Suppressor macrophage treated with lipopolysaccharide for 4 hours (primary cell): Measurements from ENCODE around the gene ALOX5AP.

Experiments
- DNase-seq: peaks from one replicate; pipeline ENCODE4 v3.0.0-alpha.2; 2020

The ALOX5AP gene

DNA sequence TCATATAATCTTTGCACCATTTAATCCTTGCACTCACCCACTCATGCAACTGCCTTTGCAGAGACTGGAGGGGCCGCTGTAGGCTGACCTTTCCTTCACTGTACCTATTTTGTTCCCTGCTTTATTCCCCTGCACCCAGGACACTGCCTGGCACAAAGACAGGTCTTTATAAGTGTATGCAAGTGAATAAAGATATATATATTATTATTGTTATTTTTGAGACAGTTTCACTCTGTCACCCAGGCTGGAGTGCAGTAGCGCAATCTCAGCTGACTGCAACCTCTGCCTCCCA lies 3.8 kb downstream of the ALOX5AP start:
- no peak for DNase-seq

- DNase-seq, result peak; percentile 71
Measured at GRCh38 chr13:30739761-30740642, 4.7 kb downstream of the ALOX5AP start.

DNA sequence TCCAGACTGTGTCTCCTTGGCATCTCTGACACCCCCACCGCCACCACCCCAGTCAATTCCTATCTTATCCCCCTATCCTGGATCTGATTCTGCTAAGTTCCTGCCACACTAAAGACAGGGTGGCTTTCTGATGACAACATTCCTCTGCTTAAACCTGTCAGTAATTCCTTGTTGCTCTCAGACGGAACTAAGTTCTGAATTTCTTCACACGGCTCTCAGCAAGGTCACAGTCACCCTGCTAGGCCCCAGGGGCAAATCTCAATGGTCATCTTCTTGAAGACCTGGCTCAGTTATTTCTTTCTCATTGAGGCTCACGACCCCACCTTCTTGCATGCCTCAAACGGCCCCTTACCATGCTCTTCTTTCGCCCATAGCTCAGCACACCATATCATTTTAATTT lies 7.6 kb downstream of the ALOX5AP start:
- peak; percentile 69 for DNase-seq

- peak; percentile 87 for DNase-seq
Measured at GRCh38 chr13:30743319-30744055, 8.1 kb downstream of the ALOX5AP start.

DNA sequence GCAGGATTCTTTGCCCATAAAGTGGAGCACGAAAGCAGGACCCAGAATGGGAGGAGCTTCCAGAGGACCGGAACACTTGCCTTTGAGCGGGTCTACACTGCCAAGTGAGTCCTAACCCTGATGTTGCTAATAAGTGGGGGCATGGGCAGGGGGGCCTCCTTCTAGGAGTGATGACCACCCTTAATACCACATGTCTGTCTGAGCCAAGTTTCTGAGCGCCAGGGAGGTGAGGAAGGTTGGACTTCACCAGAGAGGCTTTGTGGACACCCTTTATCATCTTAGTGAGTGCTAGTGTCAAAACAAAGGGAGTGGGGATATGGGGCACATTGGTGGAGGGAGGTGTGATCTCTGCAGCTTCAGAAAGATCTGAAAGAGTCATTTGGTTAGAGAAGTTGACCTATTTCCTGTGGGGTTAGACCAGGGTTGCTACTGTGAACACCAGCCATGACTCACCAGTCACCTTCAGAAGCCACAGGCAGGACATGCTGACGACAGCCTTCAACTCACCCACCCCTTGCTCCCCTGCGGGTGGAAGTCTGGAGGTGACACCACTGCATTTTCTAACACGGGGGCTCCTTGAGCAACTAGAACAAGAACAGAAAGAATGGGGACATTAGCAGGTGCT lies 8.8 kb downstream of the ALOX5AP start:
- DNase-seq, result peak; percentile 63

DNA sequence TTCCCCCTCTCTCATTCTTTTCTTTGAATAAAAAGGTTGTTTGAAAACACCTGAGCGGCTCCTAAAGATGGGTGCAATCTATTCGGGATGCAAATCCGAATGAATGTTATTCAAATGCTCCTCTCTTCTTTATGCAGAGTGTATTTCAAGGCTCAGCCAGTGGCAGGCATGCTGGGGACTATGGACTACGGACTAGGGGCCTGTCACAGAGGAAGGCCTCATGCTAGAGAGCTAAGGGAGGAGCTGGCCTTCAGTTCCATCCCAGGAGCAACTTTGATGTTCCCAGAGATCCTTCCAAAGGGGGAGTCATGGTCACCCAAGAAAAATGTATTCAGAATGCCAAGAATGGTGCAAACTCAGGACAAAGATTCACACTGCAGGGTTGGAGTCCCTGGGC lies 9.3 kb downstream of the ALOX5AP start:
- no peak for DNase-seq

DNA sequence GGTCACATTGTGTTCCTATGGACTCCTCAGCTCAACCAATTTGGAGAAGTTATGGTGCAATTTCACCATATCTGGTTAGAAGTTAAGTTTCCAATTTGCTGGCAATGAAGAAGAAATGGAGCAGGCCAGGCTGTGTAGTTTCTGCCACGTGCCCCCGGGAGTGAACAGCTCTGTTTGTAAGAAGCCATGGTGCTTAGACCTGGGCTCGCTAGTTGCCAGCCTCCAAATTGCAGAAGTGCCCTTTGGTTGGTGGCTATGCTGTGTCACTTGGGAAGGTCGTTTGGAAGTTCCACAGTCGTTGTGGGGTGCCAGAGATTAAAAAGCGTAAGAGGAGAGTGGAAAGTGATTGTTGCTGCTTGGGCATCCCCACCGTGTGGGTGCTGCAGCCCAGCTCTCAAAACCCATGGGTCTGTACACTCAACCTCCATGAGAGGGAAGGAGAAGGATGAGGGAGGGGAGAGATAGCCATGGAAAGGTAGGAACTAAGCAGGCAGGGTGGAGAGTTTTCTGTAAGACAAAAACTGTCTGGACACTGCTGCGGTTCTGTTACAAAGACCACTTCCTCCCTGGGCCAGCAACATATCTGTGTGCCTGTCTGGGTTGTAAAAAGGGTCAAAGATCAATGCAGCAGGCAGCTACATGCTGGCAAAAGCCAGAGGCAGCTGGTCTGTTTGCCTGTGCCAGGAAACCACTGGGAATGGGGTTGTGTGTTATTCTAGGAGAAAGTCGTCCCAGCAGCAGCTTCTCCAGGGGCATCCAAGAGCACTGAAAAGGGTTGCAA lies 10.8 kb downstream of the ALOX5AP start:
- peak; percentile 64 for DNase-seq

GRCh38 chr13:30746791-30747190 lies 11.4 kb downstream of the ALOX5AP start:
- no peak for DNase-seq

DNA sequence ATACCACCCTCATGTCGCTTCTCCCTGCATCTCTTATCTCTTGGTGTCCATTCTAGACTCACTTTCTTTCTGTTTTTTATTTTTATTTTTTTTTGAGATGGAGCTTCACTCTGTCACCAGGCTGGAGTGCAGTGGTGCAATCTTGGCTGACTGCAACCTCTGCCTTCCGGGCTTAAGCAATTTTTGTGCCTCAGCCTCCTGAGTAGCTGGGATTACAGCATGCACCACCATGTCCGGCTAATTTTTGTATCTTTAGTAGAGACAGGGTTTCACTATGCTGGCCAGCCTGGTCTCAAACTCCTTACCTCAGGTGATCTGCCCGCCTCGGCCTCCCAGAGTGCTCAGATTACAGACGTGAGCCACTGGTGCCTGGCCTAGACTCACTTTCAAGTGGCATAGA lies 12.5 kb downstream of the ALOX5AP start:
- DNase-seq, result peak; percentile 69

GRCh38 chr13:30748717-30749116 lies 13.4 kb downstream of the ALOX5AP start:
- DNase-seq, result no peak

DNA sequence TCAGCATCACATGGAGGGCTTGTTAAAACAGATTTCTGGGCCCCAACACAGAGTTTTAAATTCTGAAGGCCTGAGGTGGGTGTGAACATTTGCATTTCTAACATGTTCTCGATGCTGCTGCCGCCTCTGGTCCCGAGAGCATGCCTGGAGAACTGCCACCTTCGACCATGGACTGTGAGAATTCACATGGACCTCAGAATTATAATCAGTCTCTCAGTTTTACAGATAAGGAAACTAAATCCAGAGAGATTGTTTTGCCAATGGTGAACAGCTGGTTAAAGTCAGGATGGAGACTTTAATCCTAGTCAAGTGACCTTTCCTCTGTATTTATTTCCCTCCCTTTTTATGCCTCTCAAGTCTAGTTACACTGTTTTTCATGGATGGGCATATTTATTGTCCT lies 14.7 kb downstream of the ALOX5AP start:
- no peak for DNase-seq

GRCh38 chr13:30751183-30751933 lies 16.0 kb downstream of the ALOX5AP start:
- no peak for DNase-seq

- no peak for DNase-seq
Measured at GRCh38 chr13:30752201-30752797, 17.0 kb downstream of the ALOX5AP start.

- no peak for DNase-seq
Measured at GRCh38 chr13:30753030-30753616, 17.8 kb downstream of the ALOX5AP start.

- DNase-seq, result no peak
Measured at GRCh38 chr13:30755678-30756077, 20.3 kb downstream of the ALOX5AP start.

DNA sequence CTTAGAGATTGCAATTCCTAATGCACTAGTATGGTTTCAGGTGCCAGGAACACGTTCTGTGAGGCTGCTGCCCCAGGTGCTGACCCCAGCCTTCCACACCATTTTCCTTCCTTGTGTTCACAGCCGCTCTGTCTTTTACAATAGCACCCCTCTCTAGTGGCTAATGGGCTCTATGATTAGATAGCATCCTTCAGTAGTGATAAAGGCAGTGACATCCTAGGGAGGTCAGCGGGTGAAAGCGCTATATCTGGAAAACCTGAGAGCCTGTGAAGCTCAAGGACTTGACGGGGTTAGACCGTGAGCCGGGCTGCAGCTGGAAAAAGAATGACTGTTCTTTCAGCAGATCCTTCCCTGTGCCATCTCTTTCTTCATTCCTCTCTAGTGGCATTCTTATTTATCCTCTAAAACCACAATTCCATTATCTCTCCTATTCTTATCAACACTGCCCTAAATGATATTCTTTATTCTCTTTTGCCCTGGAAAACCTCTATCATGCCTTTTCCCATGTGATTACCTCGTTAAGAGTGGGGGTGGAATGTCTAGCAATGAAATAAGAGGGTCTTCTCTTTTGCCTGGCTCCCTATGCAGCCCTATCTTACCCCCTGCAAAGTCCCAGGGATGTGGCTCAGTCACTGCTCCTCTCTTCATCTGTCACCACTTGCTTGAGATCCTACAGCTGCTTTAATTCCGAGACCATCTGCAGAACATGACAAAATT lies 21.8 kb downstream of the ALOX5AP start:
- no peak for DNase-seq

DNA sequence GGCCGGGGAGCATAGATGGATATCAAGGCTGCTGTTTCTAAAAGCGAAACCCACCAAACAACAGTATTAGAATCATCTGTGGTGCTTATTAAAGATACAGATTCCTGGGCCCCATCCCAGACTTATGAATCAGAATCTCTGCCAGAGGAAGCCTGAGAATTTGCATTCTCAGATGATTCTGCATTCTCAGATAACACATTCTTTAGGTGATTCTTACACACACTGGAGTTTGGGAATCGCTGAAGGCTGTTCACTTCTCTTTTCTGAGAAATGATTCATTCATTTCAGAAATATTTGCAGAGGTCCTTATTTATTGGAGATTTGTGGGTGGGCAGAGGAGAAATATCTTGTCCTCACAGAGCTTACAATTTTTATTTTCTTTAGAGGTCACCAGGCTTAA lies 24.4 kb downstream of the ALOX5AP start:
- DNase-seq, result no peak

DNA sequence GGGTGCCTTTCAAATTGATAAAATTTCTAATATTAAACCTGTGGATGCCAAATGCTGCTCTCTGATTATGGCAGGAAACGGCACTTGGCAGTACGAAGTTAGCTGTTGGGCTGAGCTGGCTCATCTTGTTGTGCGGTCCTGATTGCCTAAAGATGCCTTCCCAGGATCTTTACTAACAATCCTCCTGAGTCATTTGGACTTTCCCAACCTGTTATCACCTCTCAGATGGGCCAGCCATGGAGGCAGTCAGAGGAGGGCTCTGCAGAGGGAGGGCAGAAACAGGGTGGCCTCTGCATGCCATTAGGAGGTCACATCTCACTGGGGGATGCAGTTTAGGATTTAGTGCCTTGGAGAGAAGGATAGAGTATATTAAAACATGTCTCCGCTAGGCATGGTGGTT lies 27.3 kb downstream of the ALOX5AP start:
- DNase-seq, result no peak

GRCh38 chr13:30763786-30764413 lies 28.6 kb downstream of the ALOX5AP start:
- DNase-seq, result no peak

DNA sequence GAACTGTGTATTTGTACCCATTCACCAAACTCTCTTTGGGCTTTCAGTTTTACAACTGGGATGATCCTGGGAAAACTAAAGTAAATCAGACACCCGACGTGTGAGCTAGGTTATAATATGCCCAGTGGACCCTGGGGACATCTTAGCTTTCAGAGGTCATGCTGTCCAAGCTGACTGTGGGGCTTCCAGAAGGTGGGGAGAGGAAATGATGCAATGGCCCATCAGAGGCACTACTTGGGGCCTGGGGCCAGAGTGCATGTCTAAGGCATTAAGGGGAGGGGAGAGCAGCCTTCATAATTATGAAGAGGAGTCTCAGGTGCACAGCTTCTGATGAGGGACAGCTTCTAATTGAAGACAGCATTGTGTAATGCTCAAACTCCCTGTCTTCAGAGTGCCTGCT lies 30.9 kb downstream of the ALOX5AP start:
- no peak for DNase-seq
